ENCODE data around the gene WDFY2.
A peak's percentile ranks its signal among the peaks of the same experiment; 100 is the strongest.

- peak; percentile 21 for TF ChIP-seq CTCF (IDR thresholded peaks at IDR 0.05; ENCODE audit: low read depth, low read length, missing input control)
- no peak for TF ChIP-seq REST (IDR thresholded peaks at IDR 0.05)
- no peak for TF ChIP-seq NR2F2 (IDR thresholded peaks at IDR 0.05)
- TF ChIP-seq RAD21 (IDR thresholded peaks at IDR 0.05) = peak in 1 of 2 donors; percentile 32
- TF ChIP-seq, protein P1, sequence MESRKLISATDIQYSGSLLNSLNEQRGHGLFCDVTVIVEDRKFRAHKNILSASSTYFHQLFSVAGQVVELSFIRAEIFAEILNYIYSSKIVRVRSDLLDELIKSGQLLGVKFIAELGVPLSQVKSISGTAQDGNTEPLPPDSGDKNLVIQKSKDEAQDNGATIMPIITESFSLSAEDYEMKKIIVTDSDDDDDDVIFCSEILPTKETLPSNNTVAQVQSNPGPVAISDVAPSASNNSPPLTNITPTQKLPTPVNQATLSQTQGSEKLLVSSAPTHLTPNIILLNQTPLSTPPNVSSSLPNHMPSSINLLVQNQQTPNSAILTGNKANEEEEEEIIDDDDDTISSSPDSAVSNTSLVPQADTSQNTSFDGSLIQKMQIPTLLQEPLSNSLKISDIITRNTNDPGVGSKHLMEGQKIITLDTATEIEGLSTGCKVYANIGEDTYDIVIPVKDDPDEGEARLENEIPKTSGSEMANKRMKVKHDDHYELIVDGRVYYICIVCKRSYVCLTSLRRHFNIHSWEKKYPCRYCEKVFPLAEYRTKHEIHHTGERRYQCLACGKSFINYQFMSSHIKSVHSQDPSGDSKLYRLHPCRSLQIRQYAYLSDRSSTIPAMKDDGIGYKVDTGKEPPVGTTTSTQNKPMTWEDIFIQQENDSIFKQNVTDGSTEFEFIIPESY (IDR thresholded peaks at IDR 0.05) = no peak
- peak; percentile 28 to 59 for TF ChIP-seq RXRA (IDR thresholded peaks at IDR 0.05)
- TF ChIP-seq, protein P2, sequence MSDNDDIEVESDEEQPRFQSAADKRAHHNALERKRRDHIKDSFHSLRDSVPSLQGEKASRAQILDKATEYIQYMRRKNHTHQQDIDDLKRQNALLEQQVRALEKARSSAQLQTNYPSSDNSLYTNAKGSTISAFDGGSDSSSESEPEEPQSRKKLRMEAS (IDR thresholded peaks at IDR 0.05) = no peak
- TF ChIP-seq SP1 (IDR thresholded peaks at IDR 0.05) = peak; percentile 59
- TF ChIP-seq TAF1 (conservative IDR thresholded peaks at IDR 0.05) = no peak
- no peak for TF ChIP-seq ATF3 (IDR thresholded peaks at IDR 0.05)
Measured at GRCh38 chr13:51801631-51802099, 217.4 kb downstream of the WDFY2 start.
